Smooth muscle cell (in vitro differentiated cells): ENCODE measurements around the gene RPRD1B. TPM values are rescaled to one million over a fixed set of nuclear protein-coding genes. Genes with fewer than 3 reads are reported as not detected.

ENCODE experiments used
- DNase-seq: peaks from one replicate; lab custom pipeline; 2025; ENCODE audit not compliant: unreplicated experiment; lab: John Stamatoyannopoulos, UW
- H2AFZ ChIP-seq: fragments of 200-600 bp; sonication (generic); 2 replicates; pipeline ENCODE4 v1.6.0; 2016; ENCODE audit warnings: antibody characterized with exemption, low read depth, mild to moderate bottlenecking
- H3F3A ChIP-seq: fragments of 200-600 bp; sonication (generic); 2 replicates; pipeline ENCODE4 v1.6.0; 2017; ENCODE audit warnings: antibody characterized with exemption, low read depth
- H3K27ac ChIP-seq: fragments of 200-600 bp; sonication (generic); 2 replicates; pipeline ENCODE4 v1.5.1; 2016; ENCODE audit warnings: low read depth, mild to moderate bottlenecking
- H3K27me3 ChIP-seq: fragments of 200-600 bp; sonication (generic); 2 replicates; pipeline ENCODE4 v1.6.1; 2016; ENCODE audit warnings: low read depth, mild to moderate bottlenecking
- H3K36me3 ChIP-seq: fragments of 200-600 bp; sonication (generic); 2 replicates; pipeline ENCODE4 v1.5.1; 2016; ENCODE audit warnings: low read depth
- H3K4me1 ChIP-seq: fragments of 200-600 bp; sonication (generic); 2 replicates; pipeline ENCODE4 v1.5.1; 2016; ENCODE audit warnings: low read depth
- H3K4me2 ChIP-seq: fragments of 200-600 bp; sonication (generic); 2 replicates; pipeline ENCODE4 v1.6.0; 2016; ENCODE audit warnings: mild to moderate bottlenecking
- H3K4me3 ChIP-seq: fragments of 200-600 bp; sonication (generic); 2 replicates; pipeline ENCODE4 v1.5.1; 2016; ENCODE audit warnings: mild to moderate bottlenecking
- H3K79me2 ChIP-seq: fragments of 200-600 bp; sonication (generic); 2 replicates; pipeline ENCODE4 v1.6.0; 2016; ENCODE audit warnings: low read depth, mild to moderate bottlenecking
- H3K9ac ChIP-seq: fragments of 200-600 bp; sonication (generic); 2 replicates; pipeline ENCODE4 v1.6.0; 2016; ENCODE audit warnings: low read depth
- H3K9me3 ChIP-seq: fragments of 200-600 bp; sonication (generic); replicated peaks from 2 replicates; pipeline ENCODE4 v1.5.1; 2016; ENCODE audit warnings: low read depth
- H4K20me1 ChIP-seq: fragments of 200-600 bp; sonication (generic); 2 replicates; pipeline ENCODE4 v1.6.0; 2016; ENCODE audit warnings: low read depth
- WGBS: methylation state at CpG from one replicate; pipeline ENCODE4 v1.1.7; 2016; ENCODE audit warnings: low lambda C conversion rate; 5-methylcytosine and 5-hydroxymethylcytosine counted together
- polyA plus RNA-seq: library from polyadenylated mRNA; unstranded; fragments of >200 nt; fragmentation: Nextera tagmentation; extraction: Ambion mirVana; gene quantifications from 2 replicates; pipeline ENCODE4 v1.2.1, GENCODE V29; 2016
- total RNA-seq: library from RNA; depleted of rRNA; stranded (reverse); fragments of >200 nt; gene quantifications from 2 replicates; pipeline ENCODE4 v1.2.3, GENCODE V29; 2014
- TF ChIP-seq, protein P1 (sequence below): fragments of 200-600 bp; sonication (generic); IDR thresholded peaks from 2 replicates; pipeline ENCODE4 v1.5.1; 2017; ENCODE audit warnings: borderline replicate concordance, mild to moderate bottlenecking, antibody characterized with exemption; ENCODE audit not compliant: insufficient read depth, poor library complexity, severe bottlenecking

RPRD1B gene
- total and polyA plus RNA-seq, 2 experiments from 2014 or later, result 13.5 to 59.1 TPM

DNA sequence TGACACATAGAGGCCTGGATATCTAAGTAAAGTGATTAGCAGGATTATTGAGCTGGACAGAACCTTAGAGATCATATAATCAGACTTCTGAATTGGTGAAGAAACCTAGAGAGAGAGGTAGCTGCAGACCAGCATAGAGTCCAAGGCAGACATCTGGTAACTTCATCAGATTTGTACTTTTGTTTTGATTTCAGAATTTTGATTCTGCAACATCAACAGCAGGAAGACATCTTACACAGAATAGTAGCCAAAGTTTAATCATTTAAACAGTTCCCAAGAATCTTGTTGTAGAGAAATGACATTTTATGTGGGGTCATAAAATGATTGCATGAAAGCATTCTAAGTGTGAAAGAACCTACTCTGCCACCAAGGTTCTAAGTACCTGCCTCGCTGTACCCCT is 39.4 kb downstream of the RPRD1B start:
- Histone ChIP-seq H3K4me2 (no peak overlapping the region), H2AFZ (no peak overlapping the region), H3K79me2 (peaks cover 5% of the 10 kb centered on the region), H3F3A (peaks cover 11% of the 10 kb centered on the region), H3K4me3 (no peak overlapping the region), H3K9me3 (no peaks in the 10 kb centered on the region), H3K27ac (peak overlapping the region; percentile 1), H3K4me1 (peaks cover 4% of the 10 kb centered on the region), H4K20me1 (peaks cover 12% of the 10 kb centered on the region), H3K9ac (no peak overlapping the region), H3K36me3 (peaks cover 19% of the 10 kb centered on the region), H3K27me3 (no peaks in the 10 kb centered on the region)
- no peak for DNase-seq
- TF ChIP-seq, protein P1, sequence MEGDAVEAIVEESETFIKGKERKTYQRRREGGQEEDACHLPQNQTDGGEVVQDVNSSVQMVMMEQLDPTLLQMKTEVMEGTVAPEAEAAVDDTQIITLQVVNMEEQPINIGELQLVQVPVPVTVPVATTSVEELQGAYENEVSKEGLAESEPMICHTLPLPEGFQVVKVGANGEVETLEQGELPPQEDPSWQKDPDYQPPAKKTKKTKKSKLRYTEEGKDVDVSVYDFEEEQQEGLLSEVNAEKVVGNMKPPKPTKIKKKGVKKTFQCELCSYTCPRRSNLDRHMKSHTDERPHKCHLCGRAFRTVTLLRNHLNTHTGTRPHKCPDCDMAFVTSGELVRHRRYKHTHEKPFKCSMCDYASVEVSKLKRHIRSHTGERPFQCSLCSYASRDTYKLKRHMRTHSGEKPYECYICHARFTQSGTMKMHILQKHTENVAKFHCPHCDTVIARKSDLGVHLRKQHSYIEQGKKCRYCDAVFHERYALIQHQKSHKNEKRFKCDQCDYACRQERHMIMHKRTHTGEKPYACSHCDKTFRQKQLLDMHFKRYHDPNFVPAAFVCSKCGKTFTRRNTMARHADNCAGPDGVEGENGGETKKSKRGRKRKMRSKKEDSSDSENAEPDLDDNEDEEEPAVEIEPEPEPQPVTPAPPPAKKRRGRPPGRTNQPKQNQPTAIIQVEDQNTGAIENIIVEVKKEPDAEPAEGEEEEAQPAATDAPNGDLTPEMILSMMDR, result no peak
- 60% methylated on average over 1 of the region's 1 CpG for WGBS

DNA sequence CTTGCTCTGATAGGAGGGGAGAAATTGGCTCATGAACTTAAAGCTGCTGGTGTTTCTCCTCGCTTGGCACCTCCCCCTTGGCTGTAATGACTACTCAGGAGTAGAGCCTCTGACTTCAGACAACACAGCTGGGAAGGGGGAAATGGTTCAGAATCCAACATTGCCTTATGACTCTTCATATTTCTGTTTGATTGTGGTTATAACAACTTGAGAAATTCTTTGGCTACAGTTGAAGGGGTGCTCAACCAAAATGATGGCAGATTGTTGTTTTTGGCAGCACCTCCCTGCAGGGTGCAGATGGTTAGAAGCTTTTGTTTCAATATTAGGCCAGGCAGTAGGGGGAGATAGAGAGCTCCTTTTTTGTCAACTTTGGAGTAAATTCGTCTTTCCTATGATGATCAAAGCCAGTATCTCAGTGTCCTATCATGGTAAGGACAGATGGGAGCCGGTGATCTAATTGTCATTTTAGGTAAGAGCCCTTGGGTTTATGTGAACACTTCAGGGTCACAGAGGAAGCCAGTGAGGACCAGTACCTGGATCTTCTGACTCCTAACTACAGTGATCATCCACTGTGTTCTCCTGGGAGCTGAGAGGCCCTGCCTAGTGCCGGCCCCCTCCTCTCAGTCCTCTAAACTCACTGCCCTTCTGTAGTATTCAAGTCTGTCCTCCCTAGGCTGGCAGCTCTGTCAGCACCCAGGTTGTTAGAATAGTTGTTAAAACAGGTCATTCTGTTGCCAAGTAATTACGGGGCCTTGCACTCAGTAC is 39.9 kb downstream of the RPRD1B start:
- Histone ChIP-seq H2AFZ (no peak overlapping the region), H3K9me3 (no peaks in the 10 kb centered on the region), H3K36me3 (peaks cover 19% of the 10 kb centered on the region), H3K9ac (no peak overlapping the region), H3K4me1 (peaks cover 4% of the 10 kb centered on the region), H4K20me1 (peaks cover 12% of the 10 kb centered on the region), H3K27ac (peak overlapping the region; percentile 36), H3K4me3 (no peak overlapping the region), H3K27me3 (no peaks in the 10 kb centered on the region), H3K4me2 (no peak overlapping the region), H3K79me2 (peaks cover 5% of the 10 kb centered on the region), H3F3A (peaks cover 11% of the 10 kb centered on the region)
- TF ChIP-seq, protein P1, result peak; percentile 75
- whole genome bisulfite sequencing, result 57% methylated on average over 5 of the region's 5 CpGs
- DNase-seq, result no peak

DNA sequence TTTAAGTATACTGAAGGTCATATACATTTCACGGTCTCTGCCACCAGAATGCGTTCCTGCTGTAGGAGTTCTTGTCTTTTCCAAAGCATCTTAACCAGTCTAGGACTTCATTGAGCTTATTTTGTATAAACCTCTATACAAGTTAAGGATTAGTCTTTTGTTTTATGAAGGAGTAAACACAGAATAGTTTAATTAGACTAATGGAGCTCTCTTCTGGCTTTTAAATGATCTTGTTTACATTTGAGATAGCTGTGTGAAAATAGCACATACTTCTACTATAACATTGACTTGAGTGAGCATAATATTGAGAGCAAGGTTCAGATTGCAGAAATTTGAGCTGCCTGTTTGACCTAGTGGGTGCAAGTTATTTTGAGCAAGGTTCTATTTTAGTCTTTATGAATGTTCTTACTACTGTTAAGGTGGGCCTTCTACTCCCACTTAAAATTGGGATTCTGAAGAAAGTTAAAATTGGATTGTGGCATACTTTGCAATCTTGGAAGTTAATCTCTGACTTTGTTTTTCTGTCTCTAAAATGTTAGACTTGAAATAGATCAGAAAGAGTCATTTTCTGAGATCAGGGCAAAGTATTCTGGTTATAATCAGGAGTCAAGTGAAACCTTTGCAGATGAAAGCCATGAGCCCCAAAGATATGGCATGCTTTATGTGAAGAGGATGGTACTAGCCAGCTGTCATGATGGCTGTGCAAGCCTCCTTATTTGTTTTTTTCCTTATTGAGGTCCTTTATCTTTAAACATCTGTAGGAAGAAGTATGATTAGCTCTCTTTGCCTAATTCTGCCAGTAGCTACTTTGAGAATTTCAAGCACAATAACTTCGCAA is 41.8 kb downstream of the RPRD1B start:
- Histone ChIP-seq H3F3A (peaks cover 11% of the 10 kb centered on the region), H3K9ac (no peak overlapping the region), H2AFZ (no peak overlapping the region), H3K36me3 (peaks cover 7% of the 10 kb centered on the region), H3K27me3 (no peaks in the 10 kb centered on the region), H4K20me1 (peaks cover 12% of the 10 kb centered on the region), H3K4me1 (peaks cover 4% of the 10 kb centered on the region), H3K9me3 (no peaks in the 10 kb centered on the region), H3K79me2 (peaks cover 12% of the 10 kb centered on the region), H3K4me2 (peak overlapping the region; percentile 55), H3K4me3 (no peak overlapping the region), H3K27ac (peak overlapping the region; percentile 36)
- no peak for DNase-seq
- WGBS, result 72% methylated on average over 3 of the region's 3 CpGs
- TF ChIP-seq, protein P1, result no peak
